GM19452 (cell line): ENCODE measurements around the gene GFOD2.

Experiments
- ATAC-seq: cut with Tn5 transposase; IDR thresholded peaks from one replicate; pipeline ENCODE4 v1.9.1; 2021; ENCODE audit not compliant: unreplicated experiment

Gene GFOD2

DNA sequence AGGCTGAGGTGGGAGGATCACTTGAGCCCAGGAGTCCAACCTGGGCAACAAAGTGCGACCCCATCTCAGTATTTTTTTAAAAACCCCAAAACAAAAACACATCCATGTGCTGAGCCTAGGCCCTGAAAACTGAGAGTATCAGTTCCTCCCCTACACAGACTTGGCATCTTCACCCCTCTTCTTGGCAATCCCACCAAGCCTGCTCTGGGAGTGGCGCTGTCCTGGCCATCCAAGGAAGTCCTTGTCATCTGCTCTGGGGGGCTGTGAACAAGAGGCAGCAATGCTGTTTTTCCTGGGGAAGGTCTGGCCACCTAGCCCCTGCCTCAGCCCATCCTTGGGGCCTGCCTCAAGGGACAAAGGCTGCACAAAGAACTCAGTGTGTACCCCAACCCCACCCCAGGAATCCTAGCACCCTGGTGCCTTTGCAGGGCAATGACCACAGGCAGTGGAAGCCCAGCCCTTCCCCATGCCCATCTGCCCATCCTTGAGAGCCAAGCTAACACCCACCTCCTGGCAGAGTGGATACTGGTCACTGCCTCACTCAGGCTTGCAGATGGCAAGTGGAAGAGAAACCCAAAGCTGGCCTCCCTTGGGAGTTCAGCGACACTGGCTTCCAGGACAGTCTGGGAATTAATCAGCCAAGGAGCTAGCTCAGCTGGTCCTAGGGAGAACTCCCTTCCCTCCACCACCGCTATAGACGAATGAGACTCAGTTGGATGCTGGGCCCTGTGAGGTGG lies 14.8 kb upstream of the GFOD2 start:
- ATAC-seq: no peak

DNA sequence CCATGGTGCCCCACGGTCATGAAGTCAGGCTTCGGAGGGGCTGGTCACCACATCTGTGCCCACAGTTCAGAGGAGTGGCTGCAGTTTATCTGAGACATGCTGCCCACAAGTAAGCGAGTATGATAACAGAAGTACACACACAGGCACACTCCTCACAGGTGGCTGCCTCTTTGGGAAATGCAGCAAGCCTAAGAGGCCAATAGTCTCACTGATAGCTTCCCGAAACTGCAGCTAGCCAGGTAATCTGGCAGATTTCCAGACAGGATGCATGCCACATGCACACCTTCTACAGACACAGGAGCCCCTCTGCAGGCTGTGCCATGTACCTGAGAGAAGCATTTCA lies 12.6 kb upstream of the GFOD2 start:
- no peak for ATAC-seq

DNA sequence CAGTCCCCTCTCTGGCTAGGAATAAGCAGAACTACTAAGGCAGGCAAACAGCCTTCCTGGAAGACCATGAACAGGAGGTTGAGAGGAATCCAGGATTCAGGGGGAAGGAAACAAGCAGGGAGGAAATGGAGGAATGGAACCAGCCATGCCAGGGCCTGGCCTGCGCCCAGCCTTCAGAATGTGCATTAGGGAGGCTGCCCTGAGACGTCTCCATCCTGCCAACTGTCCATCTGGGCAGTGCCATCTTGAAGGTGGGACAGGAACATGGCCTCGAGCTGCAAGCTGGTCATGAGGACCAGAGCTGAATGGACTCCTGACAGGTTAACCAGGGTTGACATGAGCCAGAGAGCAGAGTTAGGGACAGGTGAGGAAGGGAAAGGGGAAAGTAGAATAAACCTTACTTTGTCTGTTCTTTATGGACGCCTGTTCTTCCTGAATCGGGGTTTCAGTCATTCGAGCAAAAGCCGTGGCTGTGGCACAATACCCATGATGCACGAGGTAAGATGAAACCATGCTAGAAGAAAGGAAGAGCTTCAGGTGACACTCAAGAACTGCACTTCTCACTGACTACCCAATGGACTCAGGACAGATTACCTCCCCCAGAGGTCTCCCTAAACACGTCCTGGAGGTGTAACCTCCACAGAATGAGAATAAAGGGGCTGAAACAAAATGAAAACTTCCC lies 12.1 kb upstream of the GFOD2 start:
- ATAC-seq: no peak

DNA sequence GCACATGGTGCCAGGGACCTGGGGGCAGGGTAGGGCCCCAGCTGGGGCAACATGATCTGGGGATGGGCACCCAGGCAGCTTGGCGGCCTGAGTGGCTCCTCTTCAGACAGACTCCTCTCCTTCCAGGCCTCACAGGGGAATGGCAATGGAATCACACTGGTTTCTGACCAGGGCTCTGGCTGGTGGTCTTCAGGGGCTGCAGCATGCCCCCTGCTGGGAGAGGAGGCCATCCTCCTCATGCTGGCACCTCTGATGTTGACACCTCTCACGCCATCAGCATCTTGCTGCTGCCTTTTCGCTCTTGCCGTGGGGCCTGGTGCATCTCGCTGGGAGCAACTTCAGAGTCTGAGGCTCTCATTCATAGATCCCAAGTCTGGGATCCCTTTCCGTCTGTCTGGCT lies 11.2 kb upstream of the GFOD2 start:
- ATAC-seq: no peak

DNA sequence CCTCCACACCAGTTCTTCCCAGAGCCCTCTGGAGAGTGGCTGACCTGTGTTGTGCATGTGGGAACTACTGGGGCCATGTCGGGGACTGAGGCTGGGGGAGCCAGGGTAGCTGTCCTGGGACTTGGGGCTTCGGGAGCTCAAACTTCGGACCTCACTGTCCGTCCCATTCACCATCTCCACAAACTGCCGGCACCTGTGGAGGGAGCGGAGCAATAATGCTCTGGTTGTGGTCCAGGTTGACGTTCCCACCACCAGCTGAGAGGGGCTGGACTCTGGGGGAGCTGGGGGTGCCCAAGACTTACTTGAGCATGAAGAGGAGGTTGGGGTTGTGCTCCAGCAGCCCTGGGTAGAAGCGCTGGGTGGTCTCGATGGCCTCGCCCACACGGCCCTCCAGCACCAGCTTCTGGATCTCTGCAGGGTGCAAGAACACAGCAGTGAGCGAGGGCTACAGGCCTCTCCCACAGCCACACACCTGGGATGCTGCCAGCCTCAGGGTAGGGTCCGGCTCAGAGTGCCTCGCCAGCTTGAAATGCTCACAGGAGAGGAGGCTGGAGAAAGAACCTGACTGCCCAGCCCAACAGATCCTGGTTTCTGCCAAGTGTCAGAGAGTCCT lies 10.6 kb upstream of the GFOD2 start:
- ATAC-seq: no peak

DNA sequence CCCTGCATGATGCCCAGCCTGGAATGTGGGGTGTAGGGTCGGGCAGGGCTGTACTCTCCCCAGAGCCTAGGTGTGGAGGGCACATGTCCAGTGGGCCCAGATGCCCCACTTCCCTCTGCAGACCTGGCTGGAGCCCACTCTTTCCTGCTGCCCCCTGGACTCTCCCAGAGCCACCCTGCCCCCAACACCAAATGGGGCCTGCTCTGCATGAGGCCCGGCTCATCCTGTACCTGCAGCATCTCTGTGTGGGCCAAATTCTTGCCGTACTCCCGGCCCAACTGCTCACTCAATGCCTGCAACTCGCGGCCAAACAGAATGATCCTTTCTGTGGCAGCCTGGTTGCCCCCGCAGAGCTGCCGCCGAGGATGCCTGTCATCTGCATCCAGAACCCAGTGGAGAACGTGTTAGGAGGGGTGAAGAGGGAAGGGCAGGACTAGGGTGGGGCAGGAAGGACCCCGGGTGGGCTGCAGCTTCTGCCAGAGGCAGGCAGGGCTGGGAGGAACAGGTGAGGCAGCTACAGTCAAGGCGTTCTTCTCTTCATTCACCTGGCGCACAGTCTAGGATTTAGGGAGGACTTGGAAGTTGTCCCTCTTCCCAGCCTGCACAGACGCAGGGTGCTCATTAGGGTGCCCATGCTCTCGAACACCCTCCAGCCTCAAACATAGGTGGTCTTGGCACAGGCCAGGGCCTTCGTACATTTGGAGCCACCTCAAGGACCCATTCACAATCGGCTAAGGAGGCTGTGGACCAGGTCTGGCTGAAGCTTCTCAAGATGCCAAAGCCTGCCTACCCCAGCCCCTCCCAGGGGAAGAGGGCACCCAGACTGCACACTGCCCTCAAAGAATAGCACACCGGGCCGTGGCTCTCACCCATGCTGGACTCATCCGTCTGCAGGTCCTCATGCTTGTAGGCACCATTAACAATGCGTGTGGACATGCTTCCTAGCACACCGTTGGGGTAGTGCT lies 8.7 kb upstream of the GFOD2 start:
- no peak for ATAC-seq

DNA sequence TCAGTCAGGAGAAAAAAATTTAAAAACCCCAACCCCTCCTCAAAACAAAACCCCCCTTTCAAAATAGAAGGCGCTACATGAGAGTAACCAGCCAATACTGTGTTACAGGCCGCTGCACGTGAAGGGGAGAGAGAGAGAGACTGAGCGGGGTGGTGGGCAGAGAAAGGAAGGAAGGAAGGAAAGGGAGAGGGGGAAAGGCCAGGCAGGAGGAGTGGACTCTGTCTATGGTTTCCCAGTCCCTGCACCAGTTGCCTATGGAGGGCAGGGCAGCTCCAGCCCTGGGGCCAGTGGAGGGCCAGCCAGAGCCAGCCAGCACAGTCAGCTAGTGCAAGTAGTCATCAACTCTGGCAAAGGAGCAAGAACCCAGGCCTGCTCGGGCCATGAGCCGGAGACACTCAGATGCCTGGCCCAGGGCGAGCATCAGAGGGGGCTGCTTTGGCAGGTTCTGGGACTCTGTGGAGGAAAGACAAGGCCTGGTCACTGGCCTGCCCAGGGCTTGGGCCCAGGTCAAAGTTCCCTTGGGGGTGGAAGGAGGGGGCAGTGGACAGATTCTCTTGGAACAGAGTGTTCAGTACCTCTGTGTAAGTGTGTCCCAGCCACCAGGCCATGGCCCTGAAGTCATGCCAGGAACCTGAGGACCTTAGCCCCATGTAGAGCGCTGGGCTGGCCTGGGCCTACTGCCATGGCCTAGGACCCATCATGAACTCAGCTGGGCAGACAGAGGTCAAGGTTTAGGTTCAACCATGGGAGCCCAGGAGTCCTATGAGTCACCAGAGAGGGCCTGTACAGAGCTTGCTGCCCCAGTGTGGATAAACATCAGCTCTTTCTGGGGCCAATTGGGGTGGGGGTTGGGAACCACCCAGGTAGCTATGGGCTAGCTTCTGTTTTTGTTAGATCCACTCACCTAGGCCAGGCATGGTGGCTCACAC lies 7.3 kb upstream of the GFOD2 start:
- ATAC-seq: no peak

DNA sequence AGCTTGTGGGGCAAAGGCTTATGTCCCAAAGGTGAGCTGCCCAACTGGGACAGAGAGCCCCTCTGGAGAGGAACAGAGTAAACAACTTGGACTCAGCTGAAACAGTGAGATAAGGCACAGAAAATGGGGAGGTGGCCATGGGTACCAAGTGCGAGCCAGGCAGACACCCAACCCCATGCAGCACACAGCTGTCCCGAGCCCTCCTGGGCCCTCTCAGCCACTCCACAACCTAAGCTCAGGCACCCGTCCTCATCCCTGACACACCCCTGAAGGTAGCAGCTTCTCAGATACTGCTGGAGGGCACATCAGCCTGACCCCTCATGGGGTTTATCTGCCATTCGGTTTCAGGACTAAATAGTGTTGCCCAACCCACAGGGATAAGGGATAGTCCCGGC lies 4.8 kb upstream of the GFOD2 start:
- ATAC-seq: no peak

DNA sequence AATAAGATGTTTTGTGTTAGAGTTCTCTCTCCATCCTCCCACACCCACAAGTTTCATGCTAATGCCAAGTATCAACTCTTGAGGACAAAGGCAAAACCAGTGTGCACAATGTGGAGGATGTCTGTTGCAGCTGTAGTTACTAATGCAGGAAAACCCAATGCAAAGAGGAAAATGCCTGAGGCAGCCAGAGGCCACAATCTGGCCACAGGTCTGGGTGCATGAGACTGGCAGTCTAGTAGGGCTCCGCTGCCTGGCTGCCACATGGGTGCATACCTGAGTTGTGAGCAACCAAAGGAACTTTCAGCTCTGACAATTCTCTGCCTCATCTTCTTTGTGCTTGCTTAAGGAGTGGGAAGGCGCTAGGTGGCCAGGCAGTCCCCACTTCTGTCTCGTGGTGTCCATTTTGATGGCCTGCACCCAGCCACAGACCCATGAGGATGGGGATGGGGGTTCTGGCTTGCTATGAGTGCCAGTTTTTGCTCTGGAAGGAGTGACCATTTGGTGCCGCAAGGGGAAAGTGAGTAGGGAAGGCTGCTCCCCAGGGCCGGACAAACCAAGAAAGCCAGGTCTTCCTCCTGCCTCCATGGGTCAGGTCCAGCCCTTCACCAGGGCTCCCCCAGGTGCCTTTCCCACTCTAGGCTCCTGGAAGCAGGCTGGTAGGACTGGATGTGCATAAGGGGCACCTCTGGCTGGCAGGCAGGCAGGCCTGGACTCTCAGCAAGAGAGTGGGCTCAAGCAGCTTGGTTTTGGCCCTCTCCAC lies 4.2 kb upstream of the GFOD2 start:
- no peak for ATAC-seq

DNA sequence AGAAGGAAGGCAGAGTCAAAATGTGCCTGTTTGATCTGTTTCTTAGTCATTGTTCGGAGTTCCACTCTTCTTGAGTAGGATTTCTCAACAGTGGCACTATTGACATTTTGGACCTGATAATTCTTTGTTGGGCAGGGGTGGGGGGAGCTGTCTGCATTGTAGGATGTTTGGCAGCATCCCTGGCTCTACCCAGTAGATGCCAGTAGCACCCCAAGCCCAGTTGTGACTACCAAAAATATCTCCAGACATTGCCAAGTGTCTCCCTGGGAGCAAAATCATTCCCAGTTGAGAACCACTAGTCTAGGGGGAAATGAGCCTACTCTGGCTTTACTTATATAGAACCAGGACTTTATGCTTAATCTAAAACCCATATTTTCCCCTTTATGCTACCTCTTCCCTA lies 1.1 kb upstream of the GFOD2 start:
- no peak for ATAC-seq

DNA sequence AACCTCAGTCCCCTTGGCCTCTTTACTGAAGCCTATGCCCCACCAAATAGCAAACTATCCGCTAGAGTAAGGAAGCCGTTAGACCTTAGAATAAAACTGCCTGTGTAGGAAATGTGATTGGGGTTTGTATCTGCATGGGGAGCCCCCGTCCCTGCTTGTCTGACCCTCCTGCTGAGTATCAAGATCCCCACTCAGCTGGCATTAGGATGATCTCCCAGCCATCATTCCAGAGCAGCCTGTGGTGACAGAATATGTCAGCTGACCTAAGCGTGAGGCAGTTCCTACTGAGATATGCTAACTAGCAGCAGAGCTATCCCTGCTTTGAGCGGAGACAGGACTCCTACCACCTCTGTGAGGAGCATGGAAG lies 645 bp upstream of the GFOD2 start:
- no peak for ATAC-seq

DNA sequence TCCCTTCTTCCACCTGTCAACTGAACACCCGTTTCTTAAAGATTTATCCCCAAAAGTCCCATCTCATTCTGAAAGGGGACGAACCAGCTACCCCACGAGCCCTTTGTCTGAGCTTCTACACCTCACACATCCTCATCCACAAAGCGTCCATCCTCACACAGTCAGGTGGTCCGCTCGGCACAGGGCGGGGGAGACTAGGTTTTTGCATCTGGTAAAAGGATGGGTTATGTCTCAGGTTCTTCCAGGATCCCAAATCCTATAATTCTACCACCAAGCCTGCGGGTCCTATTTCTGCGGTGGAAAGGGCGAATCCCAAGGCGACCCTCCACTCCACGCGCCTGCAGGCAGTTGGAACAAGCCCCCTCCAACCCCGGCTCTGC lies 458 bp downstream of the GFOD2 start:
- ATAC-seq: peak; percentile 14

DNA sequence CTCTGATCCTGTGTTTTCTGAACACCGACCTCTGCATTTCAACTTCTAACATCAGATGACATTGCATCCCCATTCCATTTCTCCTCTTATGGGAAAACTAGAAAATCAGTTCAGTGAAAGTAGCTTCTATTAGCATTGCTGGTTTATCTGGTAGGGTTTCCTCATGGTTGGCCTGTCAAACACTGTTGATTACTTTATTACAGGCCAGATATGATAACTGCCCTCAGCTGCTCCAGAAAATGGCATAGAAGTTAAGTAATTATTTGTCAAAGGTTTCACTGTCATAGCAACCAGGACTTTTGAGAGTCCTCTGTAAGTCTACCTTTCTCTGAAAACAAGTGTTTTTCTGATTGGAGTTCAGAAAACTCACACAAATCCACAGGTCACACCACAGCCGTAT lies 3.0 kb downstream of the GFOD2 start:
- no peak for ATAC-seq

DNA sequence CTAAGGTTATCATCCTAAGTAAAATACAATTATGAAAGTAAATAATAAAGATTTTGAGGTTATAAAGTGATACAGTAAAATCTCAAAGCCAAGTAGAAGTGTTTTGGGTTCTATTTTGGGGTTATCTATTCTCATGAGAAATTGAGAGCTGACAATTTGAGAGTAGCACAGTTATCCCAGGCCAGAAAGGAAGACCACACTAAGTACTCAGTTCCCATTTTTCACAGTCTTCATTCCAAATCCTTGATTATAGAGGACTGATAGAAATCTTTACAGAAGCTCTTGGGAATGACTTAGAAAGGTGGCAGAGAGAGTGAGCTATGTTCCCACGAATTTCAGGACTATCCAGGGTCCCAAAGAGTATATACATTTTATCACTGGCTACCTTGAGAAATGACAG lies 4.6 kb downstream of the GFOD2 start:
- ATAC-seq: no peak

DNA sequence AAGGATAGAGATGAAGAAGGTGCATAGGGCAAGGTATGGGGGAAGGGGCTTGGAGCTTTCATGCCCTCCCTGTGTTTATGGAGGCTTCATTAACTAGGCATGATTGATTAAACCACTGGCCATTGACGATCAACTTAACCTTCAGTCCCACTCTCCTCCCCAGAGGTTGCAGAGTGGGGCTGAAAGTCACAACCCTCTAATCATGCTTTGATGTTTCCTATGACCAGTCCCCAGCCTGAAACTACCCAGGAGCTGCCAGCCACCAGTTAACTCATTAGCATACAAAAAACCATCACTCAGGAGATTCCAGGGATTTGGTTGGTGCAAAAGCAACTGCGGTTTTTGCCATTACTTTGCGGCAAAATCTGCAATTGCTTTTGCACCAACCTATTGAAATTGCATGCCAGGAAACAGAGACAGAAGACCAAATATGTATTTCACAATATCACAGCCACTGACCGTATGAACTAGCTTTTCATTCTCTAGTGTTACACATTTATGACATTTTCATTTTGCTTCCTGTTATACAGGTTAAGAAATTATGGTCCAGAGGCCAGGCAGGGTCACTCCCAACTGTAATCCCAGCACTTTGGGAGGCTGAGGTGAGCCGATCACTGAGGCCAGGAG lies 5.4 kb downstream of the GFOD2 start:
- ATAC-seq: no peak

DNA sequence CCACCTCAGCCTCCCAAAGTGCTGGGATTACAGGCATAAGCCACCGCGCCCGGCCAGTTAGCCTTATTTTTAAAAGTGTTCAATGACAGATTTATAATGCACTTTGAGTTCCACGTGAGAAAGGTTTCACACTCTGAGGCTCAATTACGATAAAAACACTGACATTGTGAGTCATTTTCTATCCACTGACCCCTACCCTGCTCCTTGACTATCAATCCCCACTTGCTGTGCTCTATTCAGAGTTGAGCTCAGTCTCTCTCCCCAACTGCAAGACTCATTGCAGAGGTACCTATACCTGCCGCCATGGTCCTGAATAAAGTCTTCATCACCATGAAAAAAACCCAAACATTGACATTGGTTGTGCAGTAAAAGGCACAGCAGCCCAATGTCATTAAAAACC lies 8.5 kb downstream of the GFOD2 start:
- no peak for ATAC-seq

DNA sequence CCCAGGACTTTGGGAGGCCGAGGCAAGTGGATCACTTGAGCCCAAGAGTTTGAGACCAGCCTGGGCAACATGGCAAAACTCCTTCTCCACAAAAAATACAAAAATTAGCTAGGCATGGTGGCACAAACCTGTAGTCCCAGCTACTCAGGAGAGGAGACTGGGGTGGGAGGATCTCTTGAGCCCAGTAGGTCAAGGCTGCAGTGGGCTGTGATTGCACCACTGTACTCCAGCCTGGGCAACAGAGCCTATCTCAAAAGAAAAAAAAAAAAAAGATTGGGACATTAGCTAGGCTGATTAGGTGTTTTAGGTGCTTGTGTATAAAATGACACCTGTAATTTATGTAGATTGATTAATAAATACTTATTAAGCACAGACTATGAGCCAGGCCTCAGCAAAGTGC lies 10.1 kb downstream of the GFOD2 start:
- no peak for ATAC-seq

DNA sequence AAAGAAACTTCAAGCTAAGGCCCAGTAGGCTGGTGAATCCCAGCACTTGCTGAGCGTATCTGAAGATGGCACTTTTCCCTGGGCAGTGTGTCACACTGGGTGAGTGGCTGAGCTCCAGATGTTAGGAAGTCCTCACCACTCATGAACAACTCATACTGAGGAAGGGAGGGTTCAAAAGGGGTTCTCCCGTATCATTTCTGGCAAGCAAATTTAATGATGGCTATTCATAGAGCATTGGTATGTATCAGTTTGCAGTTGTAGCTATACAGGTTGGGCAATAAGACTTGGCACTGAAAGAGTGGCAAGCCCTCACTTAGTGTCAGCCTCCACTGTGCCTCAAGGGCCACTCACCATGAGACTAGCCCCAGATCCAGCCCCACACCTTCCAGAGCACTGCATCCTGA lies 10.7 kb downstream of the GFOD2 start:
- ATAC-seq: no peak

DNA sequence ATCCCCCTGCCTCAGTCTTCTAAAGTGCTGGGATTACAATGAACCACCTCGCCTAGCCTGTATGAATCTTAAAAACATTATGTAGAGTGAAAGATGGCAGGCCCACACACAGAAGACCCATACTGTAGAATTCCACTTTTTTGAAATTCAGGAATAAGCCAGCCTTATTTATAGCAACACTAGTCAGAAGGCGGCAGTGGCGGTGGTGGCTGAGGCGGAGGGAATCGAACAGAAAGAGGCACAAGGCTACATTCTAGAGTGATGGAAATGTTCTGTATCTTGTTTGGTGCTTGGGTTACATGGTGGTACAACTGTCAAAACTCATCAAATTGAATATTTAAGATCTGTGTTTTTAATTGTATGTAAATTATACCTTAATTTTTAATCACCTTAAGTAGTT lies 11.3 kb downstream of the GFOD2 start:
- ATAC-seq: no peak
